Esophagus muscularis mucosa (tissue), 4 donors: ENCODE data around the gene PLCH2.

Experiments
- CTCF ChIP-seq, 3 experiments: fragments of 200-600 bp in 2 of 3; fragments of 450-650 bp in 1 of 3; sonication (generic) in 2 of 3; IDR thresholded peaks; one replicate each; pipeline ENCODE4 v1.5.1; 2017 to 2019; ENCODE audit warnings: antibody characterized with exemption in 3 of 3, mild to moderate bottlenecking in 2 of 3, moderate library complexity in 1 of 3
- EP300 ChIP-seq: sonication (generic); formaldehyde crosslinking; IDR thresholded peaks from one replicate; pipeline ENCODE4 v1.6.1; 2017; ENCODE audit warnings: antibody characterized with exemption
- POLR2A ChIP-seq: fragments of 450-650 bp; IDR thresholded peaks from one replicate; pipeline ENCODE4 v1.6.1; 2017; ENCODE audit warnings: antibody characterized with exemption, moderate library complexity, mild to moderate bottlenecking, low read depth
- POLR2AphosphoS5 ChIP-seq, 2 donors: sonication (generic); formaldehyde crosslinking; IDR thresholded peaks; one replicate each; pipeline ENCODE4 v1.6.1; 2017; ENCODE audit warnings: antibody characterized with exemption in 2 of 2

GRCh38 chr1:2503554-2504224 is 27.6 kb downstream of the PLCH2 start:
- no peak for TF ChIP-seq CTCF (IDR thresholded peaks at IDR 0.05)
- no peak for TF ChIP-seq POLR2AphosphoS5 (IDR thresholded peaks at IDR 0.05)
- no peak for TF ChIP-seq POLR2A
- TF ChIP-seq EP300, result no peak
